Measurements from ENCODE around the gene SIAH1.

- TF ChIP-seq CTCF (conservative IDR thresholded peaks at IDR 0.05) (no peak), EZH2 (IDR thresholded peaks at IDR 0.05; ENCODE audit: low read depth) (no peak)
Observed at GRCh38 chr16:48426244-48427141, 41.3 kb upstream of the SIAH1 start.

Measured in PC-9 (cell line).